ENCODE data around the gene NOSIP. TPM values are rescaled to one million over a fixed set of nuclear protein-coding genes. Genes with fewer than 3 reads are reported as not detected.

Gene NOSIP
- total RNA-seq, 1 donor from 2014 or later: 48.7 TPM

- Histone ChIP-seq H3K4me3 (no peak overlapping the region), H3K36me3 (peaks cover 2% of the 10 kb centered on the region), H3K9me3 (no peaks in the 10 kb centered on the region), H3K27ac (no peak overlapping the region), H3K4me1 (no peaks in the 10 kb centered on the region), H3K27me3 (no peaks in the 10 kb centered on the region)
- TF ChIP-seq CTCF (IDR thresholded peaks at IDR 0.05): no peak
- intact Hi-C loops (cut with DNase I): no loop called here
- no peak for DNase-seq
- no peak for ATAC-seq
Measured at GRCh38 chr19:49544154-49544553, 36.2 kb downstream of the NOSIP start.

- intact Hi-C loops (cut with DNase I): no loop called here
- ATAC-seq (no peak), DNase-seq (no peak)
- H3K27me3 ChIP-seq: no peaks in the 10 kb centered on the region
- no peak overlapping the region for H3K4me3 ChIP-seq
- H3K36me3 ChIP-seq: peaks cover 13% of the 10 kb centered on the region
- TF ChIP-seq CTCF (IDR thresholded peaks at IDR 0.05): no peak
- no peak overlapping the region for H3K27ac ChIP-seq
- no peaks in the 10 kb centered on the region for H3K4me1 ChIP-seq
- no peaks in the 10 kb centered on the region for H3K9me3 ChIP-seq
Measured at GRCh38 chr19:49543032-49543431, 37.3 kb downstream of the NOSIP start.

- Histone ChIP-seq H3K4me3 (no peak overlapping the region), H3K36me3 (peaks cover 17% of the 10 kb centered on the region), H3K4me1 (no peaks in the 10 kb centered on the region), H3K27me3 (no peaks in the 10 kb centered on the region), H3K27ac (no peak overlapping the region), H3K9me3 (no peaks in the 10 kb centered on the region)
- TF ChIP-seq CTCF (IDR thresholded peaks at IDR 0.05): no peak
- intact Hi-C loops (cut with DNase I): no loop called here
- DNase-seq (no peak), ATAC-seq (no peak)
Measured at GRCh38 chr19:49542446-49542845, 37.9 kb downstream of the NOSIP start.

- Histone ChIP-seq H3K27me3 (no peaks in the 10 kb centered on the region), H3K9me3 (no peaks in the 10 kb centered on the region), H3K36me3 (peaks cover 23% of the 10 kb centered on the region), H3K27ac (no peak overlapping the region), H3K4me1 (no peaks in the 10 kb centered on the region), H3K4me3 (no peak overlapping the region)
- no peak for ATAC-seq
- DNase-seq: no peak
- intact Hi-C loops (cut with DNase I): no loop called here
- no peak for TF ChIP-seq CTCF (IDR thresholded peaks at IDR 0.05)
Measured at GRCh38 chr19:49541914-49542313, 38.4 kb downstream of the NOSIP start.

- no peak for DNase-seq
- no peak for TF ChIP-seq CTCF (IDR thresholded peaks at IDR 0.05)
- ATAC-seq: no peak
- no peaks in the 10 kb centered on the region for H3K9me3 ChIP-seq
- H3K4me1 ChIP-seq: peaks cover 2% of the 10 kb centered on the region
- no peak overlapping the region for H3K27ac ChIP-seq
- intact Hi-C loops (cut with DNase I): no loop called here
- peaks cover 27% of the 10 kb centered on the region for H3K36me3 ChIP-seq
- no peaks in the 10 kb centered on the region for H3K27me3 ChIP-seq
- no peak overlapping the region for H3K4me3 ChIP-seq
Measured at GRCh38 chr19:49539192-49539952, 41.0 kb downstream of the NOSIP start.
